Endothelial cell of umbilical vein (primary cell): ENCODE data around the gene KDM4C. TPM values are rescaled to one million over a fixed set of nuclear protein-coding genes. Genes with fewer than 3 reads are reported as not detected.

Experiments
- BruUV-seq: library from RNA; stranded (reverse); fragments of 400-500 nt; replicated peaks from 2 replicates; lab custom pipeline; 2021; lab: Mats Ljungman, UMichigan
- CTCF ChIA-PET: fragments of 300-600, 350-600 bp; sonication (Branson Sonifier 250); formaldehyde crosslinking; loops from one replicate; lab custom pipeline; 2021; ENCODE audit warnings: antibody characterized with exemption, inconsistent platforms; lab: Charles Lee
- POLR2A ChIA-PET: fragments of 300-600, 350-600 bp; sonication (Branson Sonifier 250); formaldehyde crosslinking; loops from one replicate; lab custom pipeline; 2021; ENCODE audit warnings: antibody characterized with exemption, inconsistent platforms; lab: Charles Lee
- DNase-seq: peaks from one replicate; pipeline ENCODE4 v3.0.0-alpha.2; 2011; ENCODE audit warnings: low read depth, low spot score
- FAIRE-seq: peaks from 2 replicates; lab custom pipeline; 2011; peaks lifted over from hg19 to GRCh38; lab: Jason Lieb, UNC
- H2AFZ ChIP-seq: 2 replicates; pipeline ENCODE4 v1.6.0; 2012; ENCODE audit warnings: low read depth, low read length, control low read depth, inconsistent platforms
- H3K27ac ChIP-seq: 2 replicates; pipeline ENCODE4 v1.5.1; 2011; ENCODE audit warnings: low read depth, mild to moderate bottlenecking, control low read depth, low read length, moderate library complexity; ENCODE audit not compliant: insufficient read depth
- H3K27me3 ChIP-seq, 2 experiments: 2 replicates each; pipeline versions ENCODE4 v1.6.0 to v1.6.1; 2011; ENCODE audit warnings: low read length in 2 of 2, mixed read lengths in 1 of 2; ENCODE audit not compliant: control insufficient read depth in 2 of 2, insufficient read depth in 2 of 2
- H3K36me3 ChIP-seq, 2 experiments: 2 replicates in 1 of 2; 3 replicates in 1 of 2; pipeline ENCODE4 v1.5.1; 2011; ENCODE audit warnings: low read length in 2 of 2, mild to moderate bottlenecking in 1 of 2, moderate library complexity in 1 of 2; ENCODE audit not compliant: control insufficient read depth in 2 of 2, insufficient read depth in 2 of 2; ENCODE audit errors: extremely low read depth in 1 of 2
- H3K4me1 ChIP-seq: 3 replicates; pipeline ENCODE4 v1.5.1; 2011; ENCODE audit warnings: mild to moderate bottlenecking, low read length; ENCODE audit not compliant: control insufficient read depth, insufficient read depth; ENCODE audit errors: extremely low read depth
- H3K4me2 ChIP-seq: 2 replicates; pipeline ENCODE4 v1.6.1; 2011; ENCODE audit warnings: low read length, control low read depth, mixed read lengths; ENCODE audit not compliant: insufficient read depth
- H3K4me3 ChIP-seq, 3 experiments: fragments of 200-600 bp in 1 of 3; sonication (generic), shearing (Covaris generic) in 1 of 3; replicated peaks in 1 of 3; 2 replicates each; pipeline ENCODE4 v1.5.1; 2011 to 2016; ENCODE audit warnings: control low read depth in 3 of 3, low read length in 3 of 3, mild to moderate bottlenecking in 2 of 3, inconsistent platforms in 1 of 3, low read depth in 1 of 3, moderate library complexity in 1 of 3; ENCODE audit not compliant: insufficient read depth in 1 of 3
- H3K79me2 ChIP-seq: 2 replicates; pipeline ENCODE4 v1.6.0; 2012; ENCODE audit warnings: low read length, inconsistent platforms; ENCODE audit not compliant: control insufficient read depth, insufficient read depth
- H3K9ac ChIP-seq: replicated peaks from 2 replicates; pipeline ENCODE3; 2011; ENCODE audit warnings: low read length, control low read depth; ENCODE audit not compliant: insufficient read depth; ENCODE audit errors: extremely low read depth
- H3K9me1 ChIP-seq: replicated peaks from 3 replicates; pipeline ENCODE4 v1.6.0; 2011; ENCODE audit warnings: mild to moderate bottlenecking, low read length; ENCODE audit not compliant: control insufficient read depth, insufficient read depth; ENCODE audit errors: extremely low read depth
- H3K9me3 ChIP-seq: replicated peaks from 2 replicates; pipeline ENCODE4 v1.5.1; 2012; ENCODE audit warnings: low read length, inconsistent platforms; ENCODE audit not compliant: control insufficient read depth, insufficient read depth
- H4K20me1 ChIP-seq: replicated peaks from 2 replicates; pipeline ENCODE3; 2011; ENCODE audit warnings: mild to moderate bottlenecking, low read length; ENCODE audit not compliant: control insufficient read depth, insufficient read depth; ENCODE audit errors: extremely low read depth
- EZH2 ChIP-seq: IDR thresholded peaks from 2 replicates; pipeline ENCODE4 v1.6.1; 2012; ENCODE audit warnings: borderline replicate concordance, low read depth, mild to moderate bottlenecking, moderate library complexity, low read length, inconsistent platforms; ENCODE audit not compliant: severe bottlenecking
- FOS ChIP-seq: IDR thresholded peaks from 2 replicates; pipeline ENCODE4 v1.6.1; 2011; ENCODE audit warnings: mild to moderate bottlenecking, low read length, moderate library complexity, borderline replicate concordance; ENCODE audit not compliant: insufficient read depth
- GATA2 ChIP-seq: IDR thresholded peaks from 2 replicates; pipeline ENCODE4 v1.7.0; 2011; ENCODE audit warnings: low read depth, mild to moderate bottlenecking, moderate library complexity, mixed read lengths, low read length; ENCODE audit not compliant: insufficient read length, insufficient read depth
- JUN ChIP-seq: IDR thresholded peaks from 2 replicates; pipeline ENCODE4 v1.6.1; 2011; ENCODE audit warnings: borderline replicate concordance, low read depth; ENCODE audit not compliant: insufficient read length, insufficient read depth
- MYC ChIP-seq: IDR thresholded peaks from one replicate; pipeline ENCODE4 v1.6.1; 2011; ENCODE audit warnings: mild to moderate bottlenecking, low read depth, low read length
- POLR2A ChIP-seq: IDR thresholded peaks from 2 replicates; pipeline ENCODE4 v1.6.1; 2012; ENCODE audit warnings: low read depth, mild to moderate bottlenecking, control low read depth, low read length
- POLR2AphosphoS5 ChIP-seq: IDR thresholded peaks from 2 replicates; pipeline ENCODE4 v1.6.1; 2012; ENCODE audit warnings: low read depth, mild to moderate bottlenecking, control low read depth, low read length, moderate library complexity; ENCODE audit not compliant: insufficient read depth
- dilution Hi-C: fragments of 300-500 bp; cut with MboI; formaldehyde crosslinking; loops from one replicate; pipeline ENCODE4 v1.15.0; 2019; ENCODE audit warnings: low sequenced_read_pairs; ENCODE audit not compliant: extremely low pct_ligation_motif_present
- intact Hi-C: fragments of 100-400 bp; cut with micrococcal nuclease; formaldehyde crosslinking; loops from one replicate; pipeline ENCODE4 v1.10.0; 2022
- polyA plus RNA-seq, 4 experiments: library from polyadenylated mRNA; depleted of rRNA in 3 of 4; stranded (reverse) in 3 of 4; unstranded in 1 of 4; fragments of >200 nt; gene quantifications; 2 replicates each; pipeline versions ENCODE4 v1.2.1 to v1.2.3, GENCODE V29; 2011 to 2012; ENCODE audit warnings: missing spikeins in 1 of 4
- total RNA-seq: library from RNA; stranded (reverse); gene quantifications from 2 replicates; pipeline ENCODE4 v1.2.3, GENCODE V29; 2021
- TF ChIP-seq, protein P1 (sequence below): IDR thresholded peaks from 2 replicates; pipeline ENCODE4 v1.6.1; 2011; ENCODE audit not compliant: insufficient read depth, insufficient read length
- TF ChIP-seq, protein P2 (sequence below), 2 donors: IDR thresholded peaks; 1 replicate in 1 of 2; 2 replicates in 1 of 2; pipeline ENCODE4 v1.5.1; 2011; ENCODE audit warnings: low read length in 2 of 2, mild to moderate bottlenecking in 2 of 2, moderate library complexity in 2 of 2, control low read depth in 1 of 2, inconsistent platforms in 1 of 2, low read depth in 1 of 2; ENCODE audit not compliant: insufficient read depth in 1 of 2; ENCODE audit errors: extremely low read depth in 1 of 2

The KDM4C gene
- total and polyA plus RNA-seq, 2 donors (not counting 3 experiments of a cell fraction or from before 2014, with no cell fraction given) = 5.4 to 15.0 TPM

DNA sequence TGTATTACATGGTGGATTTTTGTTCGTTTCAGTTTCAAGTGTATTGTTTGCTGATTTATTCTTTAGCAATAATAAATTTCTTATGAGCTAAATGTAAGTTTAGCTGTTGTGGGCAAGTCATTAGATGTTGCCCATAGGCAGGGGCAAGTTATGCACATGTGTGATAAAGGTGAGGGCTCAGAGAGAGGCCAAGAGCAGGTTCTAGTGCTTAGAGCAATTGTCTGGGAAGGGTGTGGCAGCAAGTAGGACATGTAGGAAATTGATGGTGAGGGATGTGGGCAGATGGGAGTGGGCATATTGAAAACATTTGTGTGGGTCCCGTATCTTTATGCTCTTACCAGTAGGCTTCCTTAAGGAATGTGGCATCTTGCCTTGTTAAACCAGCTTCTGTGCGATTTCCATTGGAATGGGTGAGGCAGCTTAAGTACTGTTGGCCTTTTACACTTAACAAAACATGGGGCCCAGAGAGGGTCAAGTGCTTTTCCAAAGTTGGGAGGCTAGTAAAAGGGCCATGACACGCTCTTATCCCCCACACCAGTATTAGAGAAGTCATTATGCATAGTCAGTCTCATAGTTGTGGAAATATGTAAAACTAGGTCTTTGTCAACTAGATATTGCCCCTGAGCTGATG lies 60.6 kb downstream of the KDM4C start:
- CTCF ChIA-PET = interaction anchor here (3.9 kb wide), 1 partner anchor 9 kb away, joined by 28 read pairs; no protein-coding TSS in a partner anchor
- FAIRE-seq = no peak
- POLR2A ChIA-PET = no interaction called here

More for the DNA sequence above, 60.6 kb downstream of the KDM4C start:
- Histone ChIP-seq H3K27me3 (no peaks in the 10 kb centered on the region), H3K9me1 (no peaks in the 10 kb centered on the region), H3K27ac (no peak overlapping the region), H3K36me3 (peaks cover 0 to 1% of the 10 kb centered on the region in 2 experiments), H3K9me3 (no peaks in the 10 kb centered on the region), H3K4me3 (no peak overlapping the region), H2AFZ (no peak overlapping the region), H3K4me2 (no peak overlapping the region), H3K79me2 (no peaks in the 10 kb centered on the region), H3K4me1 (peaks cover 5% of the 10 kb centered on the region), H3K9ac (no peak overlapping the region), H4K20me1 (no peaks in the 10 kb centered on the region)
- TF ChIP-seq, protein P1, sequence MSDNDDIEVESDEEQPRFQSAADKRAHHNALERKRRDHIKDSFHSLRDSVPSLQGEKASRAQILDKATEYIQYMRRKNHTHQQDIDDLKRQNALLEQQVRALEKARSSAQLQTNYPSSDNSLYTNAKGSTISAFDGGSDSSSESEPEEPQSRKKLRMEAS = no peak
- TF ChIP-seq, protein P2, sequence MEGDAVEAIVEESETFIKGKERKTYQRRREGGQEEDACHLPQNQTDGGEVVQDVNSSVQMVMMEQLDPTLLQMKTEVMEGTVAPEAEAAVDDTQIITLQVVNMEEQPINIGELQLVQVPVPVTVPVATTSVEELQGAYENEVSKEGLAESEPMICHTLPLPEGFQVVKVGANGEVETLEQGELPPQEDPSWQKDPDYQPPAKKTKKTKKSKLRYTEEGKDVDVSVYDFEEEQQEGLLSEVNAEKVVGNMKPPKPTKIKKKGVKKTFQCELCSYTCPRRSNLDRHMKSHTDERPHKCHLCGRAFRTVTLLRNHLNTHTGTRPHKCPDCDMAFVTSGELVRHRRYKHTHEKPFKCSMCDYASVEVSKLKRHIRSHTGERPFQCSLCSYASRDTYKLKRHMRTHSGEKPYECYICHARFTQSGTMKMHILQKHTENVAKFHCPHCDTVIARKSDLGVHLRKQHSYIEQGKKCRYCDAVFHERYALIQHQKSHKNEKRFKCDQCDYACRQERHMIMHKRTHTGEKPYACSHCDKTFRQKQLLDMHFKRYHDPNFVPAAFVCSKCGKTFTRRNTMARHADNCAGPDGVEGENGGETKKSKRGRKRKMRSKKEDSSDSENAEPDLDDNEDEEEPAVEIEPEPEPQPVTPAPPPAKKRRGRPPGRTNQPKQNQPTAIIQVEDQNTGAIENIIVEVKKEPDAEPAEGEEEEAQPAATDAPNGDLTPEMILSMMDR (IDR thresholded peaks at IDR 0.05; ENCODE audit: extremely low read depth in 1 of 2, insufficient read depth in 1 of 2, low read depth in 1 of 2, low read length in 2 of 2) = no peak
- TF ChIP-seq POLR2A (no peak), POLR2AphosphoS5 (no peak), GATA2 (no peak), MYC (no peak), FOS (no peak), EZH2 (no peak), JUN (no peak)
- dilution Hi-C loops (no loop called here), intact Hi-C loops (no loop called here)
- BruUV-seq = no TSS peak
- DNase-seq = no peak
